NCI-H2029 treated with DMSO at 0.1 percent for 48 hours (cell line): ENCODE measurements around the gene WLS.

Source experiments
- DNase-seq: peaks from one replicate; lab custom pipeline; 2025; lab: John Stamatoyannopoulos, UW

WLS gene

DNA sequence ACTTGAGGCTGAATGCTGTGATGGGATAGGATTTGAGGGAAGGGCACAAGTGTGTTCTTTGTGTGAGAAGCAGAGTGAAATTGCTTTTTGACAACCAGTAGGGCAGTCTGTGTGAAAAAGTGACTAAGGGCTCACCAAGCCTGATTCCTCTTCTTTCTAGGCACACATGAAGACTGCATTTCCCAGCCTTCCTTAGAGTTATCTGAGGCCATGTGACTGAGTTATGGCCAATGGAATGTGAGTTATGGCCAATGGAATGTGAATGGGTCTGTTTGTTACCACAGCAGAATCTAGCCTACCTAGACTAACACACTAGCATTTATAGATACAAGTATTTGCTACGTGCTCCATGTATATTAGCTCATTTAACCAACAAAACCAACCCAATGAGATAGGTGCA lies 146.6 kb downstream of the WLS start:
- no peak for DNase-seq

DNA sequence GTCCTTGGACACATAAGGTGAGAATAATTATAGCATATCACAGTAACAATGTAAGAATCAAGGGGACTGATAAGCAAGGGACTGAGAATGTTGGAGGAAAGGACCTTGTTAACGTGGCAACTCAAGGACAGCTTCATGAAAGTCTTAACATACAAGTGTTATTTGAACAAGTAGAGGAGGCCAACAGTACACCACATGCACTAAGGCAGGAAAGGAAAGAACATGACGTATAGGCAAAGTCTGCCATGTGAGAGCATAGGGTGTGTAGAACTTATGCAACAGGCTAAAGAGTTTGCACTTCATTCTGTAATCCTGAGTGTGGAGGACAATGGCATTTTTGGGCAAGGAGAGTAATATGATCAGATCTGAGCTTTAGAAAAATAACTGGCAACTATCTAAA lies 148.6 kb downstream of the WLS start:
- DNase-seq = no peak

DNA sequence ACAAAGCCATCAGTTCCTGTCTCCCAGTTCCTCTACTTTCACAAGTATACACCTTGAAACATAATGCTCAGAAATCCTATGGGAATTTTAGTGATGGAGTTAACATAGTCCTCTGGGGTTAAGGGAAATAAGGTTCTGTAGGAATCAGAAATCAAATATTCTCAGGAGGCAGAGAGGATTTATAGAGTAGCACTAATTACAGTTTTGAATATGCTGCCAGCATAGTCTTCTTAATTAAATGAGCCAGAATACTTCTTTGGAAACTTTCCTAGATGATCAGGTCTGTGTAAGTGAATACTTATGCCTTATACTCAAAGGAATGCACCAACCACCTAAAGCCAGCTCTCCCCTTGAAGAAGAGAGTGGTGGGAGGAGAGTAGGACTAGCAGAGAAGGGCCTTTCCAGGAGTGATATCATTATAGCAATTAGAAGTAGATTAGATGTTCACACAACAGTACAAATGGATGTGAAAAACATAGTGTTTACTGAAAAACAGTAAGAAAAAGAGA lies 150.5 kb downstream of the WLS start:
- DNase-seq = no peak

DNA sequence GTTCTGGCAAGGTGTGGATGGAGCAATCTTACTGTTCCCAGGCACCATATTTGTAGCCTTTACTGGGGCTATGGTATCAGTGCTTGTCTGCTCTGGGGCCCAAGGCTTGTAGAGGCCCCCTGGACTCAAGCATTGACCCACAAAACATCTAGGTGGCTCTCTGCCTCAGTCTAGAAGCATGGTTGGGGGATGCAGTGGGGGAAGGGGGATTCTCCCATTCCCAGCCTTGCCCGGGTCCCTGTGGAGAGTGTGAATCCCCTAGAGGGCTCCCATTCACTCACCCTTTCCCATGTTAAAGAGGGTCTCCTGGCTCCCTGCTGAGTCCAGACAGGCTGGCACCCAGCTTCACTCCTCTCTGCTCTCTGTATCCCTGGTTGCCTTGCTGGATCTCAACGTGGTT lies 153.7 kb downstream of the WLS start:
- DNase-seq = no peak
